Stimulated activated naive CD8-positive, alpha-beta T cell treated with anti-CD3 and anti-CD28 coated beads, Interleukin-15, amount 100 ng/mL, for 72 hours (primary cell): Measurements from ENCODE around the gene TMEM143.
A peak's percentile ranks its signal among the peaks of the same experiment; 100 is the strongest.
"Not testable (repeated sequence)": the region's sequence is repeated elsewhere in the genome, so short reads cannot be mapped to it uniquely, and the experiment has no call there.

Experiments used
- ATAC-seq: fragments of 150-1000 bp; cut with Tn5 transposase; 2 replicates; pipeline ENCODE4 v1.10.0; 2021; ENCODE audit warnings: mild to moderate bottlenecking, moderate library complexity
- DNase-seq, 2 donors: peaks; one replicate each; pipeline ENCODE4 v3.0.0; 2021 to 2022
- H3K27ac Mint-ChIP-seq, 2 donors: one replicate each; pipeline ENCODE4 v1.8.0; 2022; ENCODE audit warnings: mild to moderate bottlenecking in 2 of 2, mixed read lengths in 2 of 2, moderate library complexity in 2 of 2
- H3K27me3 Mint-ChIP-seq: one replicate; pipeline ENCODE4 v1.8.0; 2022; ENCODE audit warnings: mixed read lengths
- H3K4me1 Mint-ChIP-seq: one replicate; pipeline ENCODE4 v1.8.0; 2022; ENCODE audit warnings: mild to moderate bottlenecking, mixed read lengths
- H3K4me3 Mint-ChIP-seq, 2 donors: one replicate each; pipeline ENCODE4 v1.8.0; 2022; ENCODE audit warnings: mild to moderate bottlenecking in 2 of 2, mixed read lengths in 2 of 2, moderate library complexity in 1 of 2
- H3K9me3 Mint-ChIP-seq, 2 donors: one replicate each; pipeline ENCODE4 v1.8.0; 2022; ENCODE audit warnings: mixed read lengths in 2 of 2

TMEM143 gene

GRCh38 chr19:48330012-48330681 is 33.6 kb downstream of the TMEM143 start:
- Mint-ChIP-seq H3K9me3 (no peaks in the 10 kb centered on the region), H3K27me3 (no peaks in the 10 kb centered on the region), H3K4me3 (peak overlapping the region; percentile 88 to 89), H3K4me1 (peaks cover 94% of the 10 kb centered on the region), H3K27ac (peak overlapping the region; percentile 93 to 96)
- ATAC-seq = peak; percentile 54
- peak; percentile 86 to 90 for DNase-seq

- Mint-ChIP-seq H3K9me3 (no peaks in the 10 kb centered on the region), H3K27me3 (no peaks in the 10 kb centered on the region), H3K4me3 (peak overlapping the region; percentile 88 to 89), H3K4me1 (peaks cover 95% of the 10 kb centered on the region), H3K27ac (peak overlapping the region; percentile 76 to 96)
- DNase-seq = peak; percentile 52 to 54
- ATAC-seq = no peak
Measured at GRCh38 chr19:48329167-48329891, 34.4 kb downstream of the TMEM143 start.

- Mint-ChIP-seq H3K9me3 (no peaks in the 10 kb centered on the region), H3K4me1 (peaks cover 95% of the 10 kb centered on the region), H3K27me3 (no peaks in the 10 kb centered on the region), H3K4me3 (peak within 1 kb of the TSS; percentile 86 to 96), H3K27ac (peak within 1 kb of the TSS; percentile 94 to 98)
- peak; percentile 77 to 85 for DNase-seq
- ATAC-seq = peak; percentile 45
Measured at GRCh38 chr19:48325265-48325910, 38.4 kb downstream of the TMEM143 start, which contains the start of gene EMP3. EMP3 (plus strand) TSS chr19:48325552; CDS start chr19:48326845, 1,293 bp downstream.

- ATAC-seq (peak; percentile 77), DNase-seq (peak; percentile 99 to 100)
- no peaks in the 10 kb centered on the region for H3K9me3 Mint-ChIP-seq
- H3K27me3 Mint-ChIP-seq = no peaks in the 10 kb centered on the region
- H3K4me1 Mint-ChIP-seq = peaks cover 68% of the 10 kb centered on the region
- peak overlapping the region; percentile 96 to 99 for H3K27ac Mint-ChIP-seq
- peak overlapping the region; percentile 90 to 98 for H3K4me3 Mint-ChIP-seq
Measured at GRCh38 chr19:48321622-48322591, 41.8 kb downstream of the TMEM143 start.

- H3K27me3 Mint-ChIP-seq = no peaks in the 10 kb centered on the region
- ATAC-seq (peak; percentile 79), DNase-seq (peak; percentile 94 to 96)
- H3K27ac Mint-ChIP-seq = peak overlapping the region; percentile 96 to 99
- H3K4me3 Mint-ChIP-seq = peak overlapping the region; percentile 90 to 98
- H3K9me3 Mint-ChIP-seq = no peaks in the 10 kb centered on the region
- H3K4me1 Mint-ChIP-seq = peaks cover 62% of the 10 kb centered on the region
Measured at GRCh38 chr19:48321372-48321621, 42.4 kb downstream of the TMEM143 start.

- Mint-ChIP-seq H3K4me3 (peak overlapping the region in 1 of 2 donors; percentile 90), H3K4me1 (peaks cover 50% of the 10 kb centered on the region), H3K27ac (peak overlapping the region; percentile 72 to 81), H3K27me3 (no peaks in the 10 kb centered on the region), H3K9me3 (no peaks in the 10 kb centered on the region)
- peak; percentile 70 to 72 for DNase-seq
- no peak for ATAC-seq
Measured at GRCh38 chr19:48319647-48320541, 43.8 kb downstream of the TMEM143 start.

GRCh38 chr19:48318286-48318987 is 45.3 kb downstream of the TMEM143 start:
- Mint-ChIP-seq H3K4me1 (peaks cover 35% of the 10 kb centered on the region), H3K27me3 (no peaks in the 10 kb centered on the region), H3K4me3 (no peak overlapping the region), H3K27ac (no peak overlapping the region), H3K9me3 (no peaks in the 10 kb centered on the region)
- ATAC-seq (no peak), DNase-seq (no peak)

- not testable (repeated sequence) for ATAC-seq, H3K4me3 Mint-ChIP-seq, H3K27ac Mint-ChIP-seq
Measured at GRCh38 chr19:48317708-48317960, 46.1 kb downstream of the TMEM143 start.

GRCh38 chr19:48315712-48316111 is 48.0 kb downstream of the TMEM143 start:
- no peak overlapping the region for H3K4me3 Mint-ChIP-seq
- peaks cover 11% of the 10 kb centered on the region for H3K4me1 Mint-ChIP-seq
- H3K9me3 Mint-ChIP-seq = no peaks in the 10 kb centered on the region
- DNase-seq = no peak
- H3K27me3 Mint-ChIP-seq = no peaks in the 10 kb centered on the region
- ATAC-seq = no peak
- H3K27ac Mint-ChIP-seq = no peak overlapping the region

More at GRCh38 chr19:48317708-48317960, 46.1 kb downstream of the TMEM143 start:
- DNase-seq, H3K9me3 Mint-ChIP-seq, H3K27me3 Mint-ChIP-seq: not testable (repeated sequence)
- peaks cover 27% of the 10 kb centered on the region for H3K4me1 Mint-ChIP-seq

- Mint-ChIP-seq H3K9me3 (no peaks in the 10 kb centered on the region), H3K27me3 (no peaks in the 10 kb centered on the region), H3K4me3 (no peak overlapping the region), H3K27ac (peak overlapping the region; percentile 37 to 57), H3K4me1 (peaks cover 7% of the 10 kb centered on the region)
- ATAC-seq (no peak), DNase-seq (no peak)
Measured at GRCh38 chr19:48311384-48311783, 52.4 kb downstream of the TMEM143 start.

GRCh38 chr19:48310227-48310626 is 53.5 kb downstream of the TMEM143 start:
- no peaks in the 10 kb centered on the region for H3K9me3 Mint-ChIP-seq
- H3K27ac Mint-ChIP-seq = no peak overlapping the region
- ATAC-seq (no peak), DNase-seq (no peak)
- peaks cover 7% of the 10 kb centered on the region for H3K4me1 Mint-ChIP-seq
- no peak overlapping the region for H3K4me3 Mint-ChIP-seq
- H3K27me3 Mint-ChIP-seq = no peaks in the 10 kb centered on the region

GRCh38 chr19:48309731-48310130 is 54.0 kb downstream of the TMEM143 start:
- ATAC-seq, DNase-seq: not testable (repeated sequence)

GRCh38 chr19:48308631-48309586 is 54.8 kb downstream of the TMEM143 start:
- ATAC-seq = no peak
- no peaks in the 10 kb centered on the region for H3K9me3 Mint-ChIP-seq

More at GRCh38 chr19:48309731-48310130, 54.0 kb downstream of the TMEM143 start:
- not testable (repeated sequence) for H3K9me3 Mint-ChIP-seq, H3K4me1 Mint-ChIP-seq, H3K27ac Mint-ChIP-seq, H3K4me3 Mint-ChIP-seq, H3K27me3 Mint-ChIP-seq

More at GRCh38 chr19:48308631-48309586, 54.8 kb downstream of the TMEM143 start:
- H3K4me3 Mint-ChIP-seq = no peak overlapping the region
- H3K27ac Mint-ChIP-seq = no peak overlapping the region
- peaks cover 7% of the 10 kb centered on the region for H3K4me1 Mint-ChIP-seq
- H3K27me3 Mint-ChIP-seq = no peaks in the 10 kb centered on the region
- DNase-seq = no peak
